Fibroblast of lung (primary cell): ENCODE measurements around the gene ZNF423. TPM values are rescaled to one million over a fixed set of nuclear protein-coding genes. Genes with fewer than 3 reads are reported as not detected.

Experiments used
- DNase-seq, 2 donors: peaks; one replicate each; pipeline versions ENCODE4 v3.0.0 to v3.0.0-alpha.2; 2010; ENCODE audit warnings: low read depth in 2 of 2
- H2AFZ ChIP-seq: 2 replicates; pipeline ENCODE4 v1.5.1; 2012; ENCODE audit warnings: low read length, control low read depth, inconsistent platforms
- H3K27ac ChIP-seq: 2 replicates; pipeline ENCODE4 v1.5.1; 2011; ENCODE audit warnings: low read length, control low read depth; ENCODE audit not compliant: insufficient read depth
- H3K27me3 ChIP-seq: 2 replicates; pipeline ENCODE4 v1.5.1; 2011; ENCODE audit warnings: mild to moderate bottlenecking, low read length; ENCODE audit not compliant: control insufficient read depth, insufficient read depth
- H3K36me3 ChIP-seq: 2 replicates; pipeline ENCODE4 v1.5.1; 2011; ENCODE audit warnings: low read length; ENCODE audit not compliant: control insufficient read depth, insufficient read depth
- H3K4me1 ChIP-seq: 2 replicates; pipeline ENCODE4 v1.5.1; 2011; ENCODE audit warnings: low read length; ENCODE audit not compliant: control insufficient read depth, insufficient read depth; ENCODE audit errors: extremely low read depth
- H3K4me2 ChIP-seq: 2 replicates; pipeline ENCODE4 v1.5.1; 2011; ENCODE audit warnings: low read length, control low read depth; ENCODE audit not compliant: insufficient read depth; ENCODE audit errors: extremely low read depth
- H3K4me3 ChIP-seq, 4 experiments: fragments of 200-600 bp in 1 of 4; sonication (generic) in 1 of 4; replicated peaks in 1 of 4; 2 replicates each; pipeline ENCODE4 v1.5.1; 2011 to 2016; ENCODE audit warnings: low read length in 4 of 4, low read depth in 3 of 4, mild to moderate bottlenecking in 3 of 4, control low read depth in 2 of 4, inconsistent platforms in 1 of 4, mixed read lengths in 1 of 4; ENCODE audit not compliant: insufficient read depth in 1 of 4; ENCODE audit errors: control extremely low read depth in 1 of 4
- H3K79me2 ChIP-seq: 2 replicates; pipeline ENCODE4 v1.5.1; 2012; ENCODE audit warnings: mild to moderate bottlenecking, low read length, inconsistent platforms; ENCODE audit not compliant: control insufficient read depth, insufficient read depth
- H3K9ac ChIP-seq: 2 replicates; pipeline ENCODE4 v1.5.1; 2011; ENCODE audit warnings: mild to moderate bottlenecking, low read length, control low read depth; ENCODE audit not compliant: insufficient read depth
- H3K9me3 ChIP-seq: 2 replicates; pipeline ENCODE4 v1.5.1; 2012; ENCODE audit warnings: low read depth, low read length; ENCODE audit not compliant: control insufficient read depth, insufficient read depth
- H4K20me1 ChIP-seq: 2 replicates; pipeline ENCODE4 v1.5.1; 2011; ENCODE audit warnings: low read length; ENCODE audit not compliant: control insufficient read depth, insufficient read depth; ENCODE audit errors: extremely low read depth
- EZH2 ChIP-seq: IDR thresholded peaks from 2 replicates; pipeline ENCODE4 v1.5.1; 2012; ENCODE audit warnings: low read length, control low read depth, mild to moderate bottlenecking; ENCODE audit errors: missing control alignments
- polyA plus RNA-seq, 2 donors: library from polyadenylated mRNA; depleted of rRNA in 1 of 2; stranded (reverse) in 1 of 2; unstranded in 1 of 2; fragments of >200 nt; gene quantifications; 2 replicates each; pipeline ENCODE4 v1.2.1, GENCODE V29; 2011 to 2012; ENCODE audit warnings: missing spikeins in 1 of 2
- total RNA-seq: library from RNA; depleted of rRNA; stranded (reverse); fragments of >200 nt; gene quantifications from 2 replicates; pipeline ENCODE4 v1.2.1, GENCODE V29; 2014
- TF ChIP-seq, protein P1 (sequence below), 2 donors: IDR thresholded peaks in 1 of 2; conservative IDR thresholded peaks in 1 of 2; 1 replicate in 1 of 2; 2 replicates in 1 of 2; pipeline ENCODE4 v1.5.1; 2011 to 2012; ENCODE audit warnings: low read length in 2 of 2, control low read depth in 1 of 2, inconsistent platforms in 1 of 2, low read depth in 1 of 2, mild to moderate bottlenecking in 1 of 2

ZNF423 gene
- total and polyA plus RNA-seq, 2 donors (not counting 1 experiment from before 2014, with no cell fraction given), result 0.07 to 0.17 TPM

DNA sequence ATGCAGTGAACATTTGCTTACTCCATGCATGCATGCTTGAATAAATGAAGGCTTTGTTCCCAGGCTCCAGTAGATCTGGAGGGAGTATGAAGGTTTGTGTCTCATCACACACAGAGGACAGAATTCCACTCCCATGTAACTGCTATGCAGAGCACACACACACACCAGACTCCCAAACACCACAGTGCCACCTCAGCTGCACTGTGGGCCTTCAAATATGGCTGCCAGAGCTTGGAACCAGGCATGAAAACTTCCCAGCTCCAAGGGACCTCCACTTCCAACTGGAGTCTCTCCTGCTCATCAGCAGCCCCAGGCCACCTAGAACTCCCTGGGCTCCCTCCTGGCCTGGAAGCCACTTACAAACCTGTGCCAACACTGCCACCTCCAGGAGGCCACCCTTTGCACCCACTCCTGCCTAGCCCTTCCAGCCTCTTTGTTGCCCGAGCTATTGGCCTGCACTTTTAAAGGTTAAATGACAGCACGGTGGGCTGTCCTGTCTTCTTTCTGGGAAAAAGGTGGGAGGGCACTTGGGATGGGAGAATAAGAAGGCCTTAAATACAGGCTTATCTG is 151.2 kb downstream of the ZNF423 start:
- no peak for TF ChIP-seq EZH2
- TF ChIP-seq, protein P1, sequence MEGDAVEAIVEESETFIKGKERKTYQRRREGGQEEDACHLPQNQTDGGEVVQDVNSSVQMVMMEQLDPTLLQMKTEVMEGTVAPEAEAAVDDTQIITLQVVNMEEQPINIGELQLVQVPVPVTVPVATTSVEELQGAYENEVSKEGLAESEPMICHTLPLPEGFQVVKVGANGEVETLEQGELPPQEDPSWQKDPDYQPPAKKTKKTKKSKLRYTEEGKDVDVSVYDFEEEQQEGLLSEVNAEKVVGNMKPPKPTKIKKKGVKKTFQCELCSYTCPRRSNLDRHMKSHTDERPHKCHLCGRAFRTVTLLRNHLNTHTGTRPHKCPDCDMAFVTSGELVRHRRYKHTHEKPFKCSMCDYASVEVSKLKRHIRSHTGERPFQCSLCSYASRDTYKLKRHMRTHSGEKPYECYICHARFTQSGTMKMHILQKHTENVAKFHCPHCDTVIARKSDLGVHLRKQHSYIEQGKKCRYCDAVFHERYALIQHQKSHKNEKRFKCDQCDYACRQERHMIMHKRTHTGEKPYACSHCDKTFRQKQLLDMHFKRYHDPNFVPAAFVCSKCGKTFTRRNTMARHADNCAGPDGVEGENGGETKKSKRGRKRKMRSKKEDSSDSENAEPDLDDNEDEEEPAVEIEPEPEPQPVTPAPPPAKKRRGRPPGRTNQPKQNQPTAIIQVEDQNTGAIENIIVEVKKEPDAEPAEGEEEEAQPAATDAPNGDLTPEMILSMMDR (conservative IDR thresholded peaks at IDR 0.05 in 1 of 2, IDR thresholded peaks at IDR 0.05 in 1 of 2; ENCODE audit: low read depth in 1 of 2, low read length in 2 of 2), result peak in 1 of 2 donors; percentile 24
- H3K27me3 ChIP-seq, result no peaks in the 10 kb centered on the region
- no peaks in the 10 kb centered on the region for H3K9me3 ChIP-seq
- no peaks in the 10 kb centered on the region for H3K79me2 ChIP-seq
- H3K4me2 ChIP-seq, result no peak overlapping the region
- H3K36me3 ChIP-seq, result no peaks in the 10 kb centered on the region
- no peaks in the 10 kb centered on the region for H4K20me1 ChIP-seq
- no peak overlapping the region for H2AFZ ChIP-seq
- no peak overlapping the region for H3K27ac ChIP-seq
- H3K9ac ChIP-seq, result no peak overlapping the region
- no peak for DNase-seq
- no peaks in the 10 kb centered on the region for H3K4me1 ChIP-seq
- H3K4me3 ChIP-seq, result no peak overlapping the region

DNA sequence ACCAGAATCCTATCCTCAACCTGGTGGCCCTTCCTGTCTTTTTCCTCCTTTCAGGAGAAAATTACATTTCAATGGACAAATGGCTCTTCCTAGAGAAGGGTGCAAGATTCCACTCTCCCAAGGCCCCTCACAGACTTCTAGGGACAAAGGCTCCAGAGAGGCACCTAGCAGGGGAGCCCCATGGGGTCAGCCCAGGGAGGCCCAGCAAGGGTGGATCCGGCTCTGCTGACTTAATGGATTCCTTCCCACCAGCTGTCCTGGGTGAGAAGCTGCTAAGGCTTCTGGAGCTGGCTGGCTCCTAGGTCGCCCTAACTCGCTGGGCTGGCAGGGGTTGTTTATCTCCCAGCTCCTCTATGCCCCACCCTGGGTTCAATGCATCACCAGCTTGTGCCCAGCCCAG is 152.4 kb downstream of the ZNF423 start:
- H4K20me1 ChIP-seq, result no peaks in the 10 kb centered on the region
- H3K4me2 ChIP-seq, result no peak overlapping the region
- TF ChIP-seq, protein P1 (conservative IDR thresholded peaks at IDR 0.05 in 1 of 2, IDR thresholded peaks at IDR 0.05 in 1 of 2; ENCODE audit: low read depth in 1 of 2, low read length in 2 of 2), result no peak
- no peak for TF ChIP-seq EZH2
- DNase-seq, result no peak
- no peak overlapping the region for H3K9ac ChIP-seq
- no peaks in the 10 kb centered on the region for H3K9me3 ChIP-seq
- H3K36me3 ChIP-seq, result no peaks in the 10 kb centered on the region
- no peak overlapping the region for H3K27ac ChIP-seq
- no peaks in the 10 kb centered on the region for H3K27me3 ChIP-seq
- no peaks in the 10 kb centered on the region for H3K4me1 ChIP-seq
- no peak overlapping the region for H2AFZ ChIP-seq
- no peaks in the 10 kb centered on the region for H3K79me2 ChIP-seq
- H3K4me3 ChIP-seq, result no peak overlapping the region

DNA sequence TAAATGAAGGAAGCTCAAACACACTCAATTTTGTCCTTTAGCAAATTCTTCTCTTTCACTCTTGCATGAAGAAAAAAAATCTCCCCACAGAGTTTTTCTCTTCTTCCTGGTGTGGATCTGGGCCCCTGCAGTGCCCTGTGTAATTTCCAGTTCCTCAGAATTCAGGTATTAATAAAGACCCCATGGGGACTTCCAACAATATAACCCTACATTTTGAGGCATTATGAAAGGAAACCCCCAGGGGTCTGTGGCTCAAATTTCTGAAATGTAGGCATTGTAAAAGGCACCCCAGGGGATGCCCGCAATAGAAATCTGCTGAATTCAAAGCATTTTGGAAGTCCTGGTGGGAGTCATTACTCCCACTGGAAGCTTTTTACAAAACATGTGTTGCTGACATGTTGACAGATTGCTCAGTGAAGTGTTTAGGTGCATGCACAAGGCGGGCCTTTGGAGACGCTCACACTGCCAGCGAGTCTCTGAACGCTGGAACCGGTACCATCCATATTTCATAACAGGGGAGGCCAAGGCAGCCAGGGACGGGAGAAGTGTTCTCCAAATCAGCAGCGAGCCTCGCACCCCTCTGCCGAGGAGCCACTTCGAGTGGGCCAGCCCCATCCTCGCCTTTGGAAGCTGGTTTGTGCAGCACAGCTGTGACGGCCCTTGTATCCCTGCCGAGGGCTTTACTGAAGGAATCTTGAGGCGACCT is 154.0 kb downstream of the ZNF423 start:
- H3K4me2 ChIP-seq, result no peak overlapping the region
- H3K4me1 ChIP-seq, result no peaks in the 10 kb centered on the region
- no peaks in the 10 kb centered on the region for H3K36me3 ChIP-seq
- H3K9ac ChIP-seq, result no peak overlapping the region
- H3K27me3 ChIP-seq, result no peaks in the 10 kb centered on the region
- no peaks in the 10 kb centered on the region for H3K9me3 ChIP-seq
- TF ChIP-seq EZH2, result no peak
- TF ChIP-seq, protein P1 (conservative IDR thresholded peaks at IDR 0.05 in 1 of 2, IDR thresholded peaks at IDR 0.05 in 1 of 2; ENCODE audit: low read depth in 1 of 2, low read length in 2 of 2), result no peak
- no peaks in the 10 kb centered on the region for H4K20me1 ChIP-seq
- no peak overlapping the region for H3K4me3 ChIP-seq
- no peak overlapping the region for H2AFZ ChIP-seq
- DNase-seq, result peak; percentile 43 to 59
- H3K27ac ChIP-seq, result no peak overlapping the region
- no peaks in the 10 kb centered on the region for H3K79me2 ChIP-seq
